NCI-H1048 (cell line): ENCODE results near the gene GFM2.
"Not testable (repeated sequence)": the region's sequence is repeated elsewhere in the genome, so short reads cannot be mapped to it uniquely, and the experiment has no call there.

ENCODE experiments used
- DNase-seq: peaks from one replicate; lab custom pipeline; 2025; lab: John Stamatoyannopoulos, UW

Gene GFM2

GRCh38 chr5:74717596-74717995 lies 49.3 kb downstream of the GFM2 start:
- no peak for DNase-seq

DNA sequence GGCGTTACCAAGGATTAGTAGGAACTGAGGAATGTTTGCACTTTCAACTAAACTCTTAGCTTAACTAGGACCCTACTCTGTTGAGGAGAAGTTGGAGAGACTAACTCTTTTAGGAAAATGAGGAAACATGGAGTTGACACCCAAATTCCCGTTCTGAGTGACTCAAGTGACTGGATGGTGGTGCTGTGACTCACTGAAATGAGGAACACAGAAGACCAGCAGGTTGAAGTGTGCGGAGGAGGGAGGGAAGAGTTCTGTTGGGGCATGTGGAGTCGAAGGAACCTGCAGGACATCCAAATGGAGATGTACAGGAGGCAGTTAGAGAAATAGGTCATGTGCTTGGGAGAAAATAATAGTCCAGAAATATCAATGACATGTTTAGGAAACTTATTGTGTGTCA lies 73.7 kb downstream of the GFM2 start:
- no peak for DNase-seq

DNA sequence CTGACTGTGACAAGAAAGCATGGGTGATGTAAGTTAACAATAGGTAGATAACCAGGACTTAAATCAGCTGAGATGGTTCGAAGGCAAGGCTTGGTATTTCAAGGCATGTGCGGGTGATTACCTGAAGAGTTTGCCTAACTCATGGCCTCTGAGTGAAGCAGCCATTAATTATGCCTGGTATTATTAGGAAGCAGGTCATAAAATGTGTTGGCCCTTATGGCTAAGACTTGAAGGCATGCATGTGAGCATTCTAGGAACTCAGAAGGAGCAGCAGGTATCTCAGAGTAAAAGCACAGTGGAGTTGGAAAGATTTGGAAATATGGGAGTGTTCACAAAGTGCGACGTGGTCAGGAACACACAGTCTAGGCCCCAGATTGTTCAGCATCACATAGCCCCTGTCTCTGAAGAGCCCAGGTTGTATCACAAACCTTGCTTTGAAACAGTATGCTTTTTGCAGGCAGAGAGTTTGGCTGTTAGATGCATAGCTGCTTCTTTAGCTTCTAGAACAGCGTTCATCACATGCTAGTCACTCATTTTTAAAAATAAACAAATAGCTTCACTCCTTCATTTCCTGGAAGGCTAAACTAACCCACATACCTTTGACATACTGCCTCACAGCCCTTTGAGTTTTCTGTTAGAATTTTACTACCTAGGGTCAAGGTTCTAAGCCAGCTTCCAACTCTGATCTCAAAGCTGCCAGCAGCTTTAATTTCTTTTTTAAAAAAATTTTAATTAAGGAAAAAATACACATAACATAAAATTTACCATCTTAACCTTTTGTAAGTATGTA lies 79.8 kb downstream of the GFM2 start:
- no peak for DNase-seq

- no peak for DNase-seq
These were observed 80.8 kb downstream of the GFM2 start for GRCh38 chr5:74685979-74686631.

GRCh38 chr5:74684900-74685851 lies 81.7 kb downstream of the GFM2 start, which contains the start of gene HEXB:
HEXB (plus strand) TSS chr5:74685233; CDS start chr5:74685261, 28 bp downstream.
- peak; percentile 46 for DNase-seq

GRCh38 chr5:74679966-74680365 lies 87.0 kb downstream of the GFM2 start:
- no peak for DNase-seq

DNA sequence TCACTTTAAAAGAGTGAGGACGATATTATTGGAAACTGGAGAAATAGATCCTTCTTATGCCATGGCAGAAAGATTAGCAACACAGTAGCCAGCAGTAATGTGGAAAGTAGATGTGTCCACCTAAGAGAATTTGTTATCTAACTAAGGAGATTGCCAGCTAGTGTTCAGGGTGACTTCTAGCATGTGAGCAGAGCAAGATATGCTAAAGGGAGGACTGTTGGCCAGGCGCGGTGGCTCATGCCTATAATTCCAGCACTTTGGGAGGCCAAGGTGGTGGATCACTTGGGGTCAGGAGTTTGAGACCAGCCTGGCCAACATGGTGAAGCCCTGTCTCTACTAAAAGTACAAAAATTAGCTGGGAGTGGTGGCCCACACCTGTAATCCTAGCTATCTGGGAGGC lies 87.6 kb downstream of the GFM2 start:
- DNase-seq, result not testable (repeated sequence)

- DNase-seq, result not testable (repeated sequence)
These were observed 88.8 kb downstream of the GFM2 start for GRCh38 chr5:74678123-74678522.

- not testable (repeated sequence) for DNase-seq
These were observed 90.5 kb downstream of the GFM2 start for GRCh38 chr5:74676466-74676865.

DNA sequence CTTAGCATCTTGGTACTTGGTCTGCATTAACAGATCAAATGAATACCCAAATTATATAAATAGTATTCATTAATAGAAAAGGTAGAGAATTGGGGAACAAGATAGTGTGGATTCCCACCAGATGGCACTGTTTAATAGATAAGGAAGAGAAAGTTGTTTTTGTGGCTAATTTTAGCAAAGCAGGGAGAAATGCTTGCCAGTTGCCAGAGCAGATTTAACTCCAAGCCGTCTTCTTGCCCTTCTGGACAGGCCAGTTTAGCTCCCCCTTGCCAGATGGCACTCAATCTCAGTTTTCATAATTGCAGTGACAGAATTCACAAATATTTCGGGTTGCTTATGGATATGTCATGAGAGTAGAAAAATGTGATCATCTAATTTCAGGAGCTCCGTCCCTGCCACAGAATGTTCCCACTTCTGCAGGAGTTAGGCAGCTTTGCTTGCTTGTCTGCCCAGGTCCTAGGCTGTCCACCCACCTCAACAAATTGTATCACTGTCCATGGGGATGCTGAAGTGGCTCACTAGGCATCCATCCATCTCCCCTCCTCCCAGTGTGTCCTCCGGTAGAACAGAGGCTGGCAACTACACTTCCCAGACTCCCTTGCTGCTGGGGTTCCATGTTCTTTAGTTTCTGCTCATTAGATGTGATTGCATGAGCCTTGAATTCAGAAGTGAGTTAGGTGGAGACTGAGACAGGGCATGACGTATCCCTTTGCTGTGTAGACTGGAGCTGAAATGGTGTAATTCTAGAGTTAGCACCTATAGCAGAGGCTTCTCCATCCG lies 93.7 kb downstream of the GFM2 start:
- no peak for DNase-seq

DNA sequence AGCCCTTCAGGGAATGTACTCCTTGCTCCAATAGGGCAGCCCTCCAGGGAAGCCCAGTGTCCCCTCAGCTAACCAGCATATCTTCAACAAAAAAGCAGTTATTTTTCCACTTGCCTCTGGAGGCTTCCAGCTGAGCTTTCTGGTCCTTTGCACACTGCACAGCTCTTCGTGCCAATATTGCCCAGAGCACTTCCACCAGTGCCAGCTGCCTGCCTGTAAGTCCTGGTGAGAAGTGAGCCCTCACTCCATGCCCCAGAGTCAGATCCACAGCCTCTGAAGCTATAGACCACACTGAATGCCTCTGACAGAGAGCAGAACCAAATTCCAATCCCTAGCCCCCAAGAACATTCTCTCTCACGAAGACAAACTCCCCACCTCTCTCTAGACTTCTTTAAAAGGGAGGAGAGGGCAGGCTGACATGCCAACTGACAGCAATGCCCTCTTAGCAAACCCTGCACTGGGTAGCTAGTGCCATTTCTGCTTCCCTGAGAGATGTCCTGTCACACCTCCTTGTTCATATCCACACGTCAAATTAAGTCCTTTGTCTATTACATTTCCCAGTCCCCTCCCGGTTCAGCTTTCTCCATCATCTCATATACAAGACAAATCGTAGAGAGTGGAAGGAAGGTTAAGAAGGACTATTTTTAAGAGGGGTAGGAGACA lies 94.6 kb downstream of the GFM2 start:
- DNase-seq, result no peak
